A673 (cell line): ENCODE data around the gene HSF2BP.

Experiments
- CTCF ChIP-seq: fragments of 300-800, 200-600 bp; sonication (generic); conservative IDR thresholded peaks from 2 replicates; pipeline ENCODE4 v1.5.1; 2017; ENCODE audit warnings: low read depth, mild to moderate bottlenecking, antibody characterized with exemption, low read length, moderate library complexity, mixed read lengths
- EZH2 ChIP-seq: fragments of 200-600 bp; sonication (generic); IDR thresholded peaks from 2 replicates; pipeline ENCODE4 v1.6.1; 2017; ENCODE audit warnings: borderline replicate concordance, low read depth, mild to moderate bottlenecking, mixed read lengths, antibody characterized with exemption, low read length; ENCODE audit not compliant: poor library complexity, severe bottlenecking

DNA sequence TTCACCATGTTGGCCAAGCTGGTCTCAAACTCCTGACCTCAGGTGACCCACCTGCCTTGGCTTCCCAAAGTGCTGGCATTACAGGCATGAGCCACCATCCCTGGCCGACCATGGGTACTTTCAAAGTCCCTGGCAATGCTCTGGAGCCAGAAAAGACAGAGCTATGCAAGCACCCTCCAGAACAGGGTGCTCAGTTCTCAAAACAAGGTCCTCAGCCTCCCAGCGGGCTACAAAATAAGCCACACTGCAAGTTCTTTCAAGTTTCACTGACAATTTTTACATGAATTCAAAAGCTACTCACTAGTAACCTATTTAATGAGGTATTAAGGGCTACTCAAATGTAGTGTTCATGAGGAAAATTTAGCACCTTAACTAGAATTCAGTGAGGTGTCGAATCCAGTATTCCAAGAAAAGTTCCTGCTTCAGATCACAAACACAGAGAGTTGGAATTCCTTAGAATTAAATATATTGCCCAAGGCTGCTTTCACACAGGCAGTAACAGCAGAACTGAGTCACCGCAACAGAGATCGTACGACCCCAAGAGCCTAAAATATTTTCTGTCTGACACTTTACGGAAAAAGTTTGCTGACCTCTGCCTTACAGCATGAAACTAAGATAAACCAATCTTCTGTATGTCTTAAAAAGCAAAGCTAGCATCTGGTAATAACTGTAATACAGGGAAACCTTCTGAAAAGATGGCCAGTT, 60.7 kb downstream of the HSF2BP start:
- TF ChIP-seq CTCF (no peak), EZH2 (no peak)
